ENCODE results near the gene CREB5.

Gene CREB5

DNA sequence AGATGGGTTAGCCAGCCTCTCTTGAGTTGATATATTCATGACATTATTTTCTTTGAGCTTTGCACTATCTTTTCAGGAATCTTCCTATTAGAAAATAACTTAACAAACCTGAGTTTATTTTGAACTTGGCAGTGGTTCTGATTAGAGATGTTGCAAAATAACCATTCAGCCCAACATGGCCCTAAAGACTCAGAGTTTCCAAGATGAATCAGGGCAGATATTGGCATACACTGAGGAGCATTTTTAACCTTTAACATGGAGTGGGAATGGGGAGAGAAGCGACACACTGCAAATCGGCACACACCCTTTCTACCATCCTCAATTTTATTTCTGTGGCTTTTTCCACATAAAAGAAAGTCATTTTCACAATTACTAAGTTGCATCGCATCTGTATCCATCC lies 355.0 kb downstream of the CREB5 start:
- Histone ChIP-seq H3K27me3 (ENCODE audit: insufficient read depth, poor library complexity, severe bottlenecking) (no peaks in the 10 kb centered on the region), H3K27ac (ENCODE audit: poor library complexity, severe bottlenecking) (no peak overlapping the region), H3K9me3 (ENCODE audit: severe bottlenecking) (no peaks in the 10 kb centered on the region), H3K36me3 (ENCODE audit: low read depth) (no peaks in the 10 kb centered on the region), H3K4me3 (ENCODE audit: severe bottlenecking) (no peak overlapping the region), H3K4me1 (ENCODE audit: insufficient read depth, poor library complexity, severe bottlenecking) (no peaks in the 10 kb centered on the region)
- DNase-seq (ENCODE audit: low spot score), result no peak
- no peak for ATAC-seq (ENCODE audit: low read depth)
- TF ChIP-seq, protein P1, sequence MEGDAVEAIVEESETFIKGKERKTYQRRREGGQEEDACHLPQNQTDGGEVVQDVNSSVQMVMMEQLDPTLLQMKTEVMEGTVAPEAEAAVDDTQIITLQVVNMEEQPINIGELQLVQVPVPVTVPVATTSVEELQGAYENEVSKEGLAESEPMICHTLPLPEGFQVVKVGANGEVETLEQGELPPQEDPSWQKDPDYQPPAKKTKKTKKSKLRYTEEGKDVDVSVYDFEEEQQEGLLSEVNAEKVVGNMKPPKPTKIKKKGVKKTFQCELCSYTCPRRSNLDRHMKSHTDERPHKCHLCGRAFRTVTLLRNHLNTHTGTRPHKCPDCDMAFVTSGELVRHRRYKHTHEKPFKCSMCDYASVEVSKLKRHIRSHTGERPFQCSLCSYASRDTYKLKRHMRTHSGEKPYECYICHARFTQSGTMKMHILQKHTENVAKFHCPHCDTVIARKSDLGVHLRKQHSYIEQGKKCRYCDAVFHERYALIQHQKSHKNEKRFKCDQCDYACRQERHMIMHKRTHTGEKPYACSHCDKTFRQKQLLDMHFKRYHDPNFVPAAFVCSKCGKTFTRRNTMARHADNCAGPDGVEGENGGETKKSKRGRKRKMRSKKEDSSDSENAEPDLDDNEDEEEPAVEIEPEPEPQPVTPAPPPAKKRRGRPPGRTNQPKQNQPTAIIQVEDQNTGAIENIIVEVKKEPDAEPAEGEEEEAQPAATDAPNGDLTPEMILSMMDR (IDR thresholded peaks at IDR 0.05; ENCODE audit: poor library complexity, severe bottlenecking), result no peak

DNA sequence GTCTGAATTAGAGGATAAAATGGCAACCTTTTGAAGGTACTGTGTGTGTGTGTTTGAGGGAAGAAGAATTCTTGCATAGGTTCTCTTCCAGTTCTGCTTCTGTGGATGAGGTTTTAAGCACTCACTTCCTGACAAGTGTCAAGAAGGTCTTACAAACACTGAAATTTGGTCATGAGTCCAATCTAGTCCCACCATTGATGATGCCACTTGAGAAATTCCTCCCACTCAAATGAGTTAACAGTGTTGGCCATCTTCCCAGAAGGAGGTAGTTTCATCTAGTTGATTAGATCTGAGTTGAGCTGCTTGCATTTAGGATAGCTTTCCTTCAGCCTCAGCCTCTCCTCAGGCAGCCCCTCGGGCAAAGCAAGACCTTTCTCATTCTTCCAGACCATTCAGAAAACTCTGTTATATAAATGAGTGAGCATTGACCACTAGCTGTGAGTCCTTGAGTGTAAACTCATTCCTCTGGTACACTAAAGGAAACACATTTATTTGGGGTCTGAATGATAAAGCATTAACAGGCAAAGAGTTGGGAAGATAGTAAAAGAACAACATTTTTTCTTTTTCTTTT lies 356.3 kb downstream of the CREB5 start:
- Histone ChIP-seq H3K27me3 (ENCODE audit: insufficient read depth, poor library complexity, severe bottlenecking) (no peaks in the 10 kb centered on the region), H3K36me3 (ENCODE audit: low read depth) (no peaks in the 10 kb centered on the region), H3K27ac (ENCODE audit: poor library complexity, severe bottlenecking) (no peak overlapping the region), H3K4me1 (ENCODE audit: insufficient read depth, poor library complexity, severe bottlenecking) (no peaks in the 10 kb centered on the region), H3K9me3 (ENCODE audit: severe bottlenecking) (no peaks in the 10 kb centered on the region), H3K4me3 (ENCODE audit: severe bottlenecking) (no peak overlapping the region)
- no peak for DNase-seq (ENCODE audit: low spot score)
- ATAC-seq (ENCODE audit: low read depth), result no peak
- TF ChIP-seq, protein P1 (IDR thresholded peaks at IDR 0.05; ENCODE audit: poor library complexity, severe bottlenecking), result no peak

DNA sequence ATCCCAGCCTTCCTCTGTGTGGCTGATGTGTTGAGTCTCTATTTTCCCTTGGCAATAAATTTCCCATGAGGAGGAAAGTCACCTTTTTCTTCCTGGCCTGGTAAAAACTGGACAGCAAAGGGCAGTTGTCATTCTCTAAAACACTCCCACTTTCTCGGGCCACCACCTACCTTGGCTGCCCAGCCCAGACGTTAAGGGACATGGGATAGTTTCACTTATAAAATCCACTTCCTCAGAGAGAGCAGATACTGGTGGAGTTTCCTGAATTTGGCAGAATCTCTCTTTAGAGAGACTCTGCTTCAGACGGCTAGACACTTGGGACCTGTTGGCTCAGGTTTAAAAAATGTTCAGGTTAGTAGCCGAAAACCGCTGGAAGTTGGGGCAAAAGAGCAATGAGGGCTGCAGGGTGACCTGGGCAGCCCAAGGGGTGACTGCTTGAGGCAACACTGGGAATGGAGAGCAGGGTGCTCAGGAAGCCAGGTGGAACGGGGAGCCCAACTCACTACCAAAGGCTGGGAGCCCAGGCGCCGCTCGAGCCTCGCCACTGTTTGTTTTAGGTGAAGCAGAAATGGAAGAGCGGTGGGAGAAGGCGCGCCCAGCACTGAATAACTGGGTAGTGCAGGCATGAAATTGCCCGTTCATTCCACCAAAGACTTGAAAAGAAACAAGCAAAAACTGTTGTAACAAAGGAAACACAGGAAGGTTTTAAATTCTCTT lies 359.7 kb downstream of the CREB5 start:
- ATAC-seq (ENCODE audit: low read depth) (no peak), DNase-seq (ENCODE audit: low spot score) (no peak)
- Histone ChIP-seq H3K27ac (ENCODE audit: poor library complexity, severe bottlenecking) (no peak overlapping the region), H3K4me3 (ENCODE audit: severe bottlenecking) (no peak overlapping the region), H3K9me3 (ENCODE audit: severe bottlenecking) (no peaks in the 10 kb centered on the region), H3K4me1 (ENCODE audit: insufficient read depth, poor library complexity, severe bottlenecking) (no peaks in the 10 kb centered on the region), H3K27me3 (ENCODE audit: insufficient read depth, poor library complexity, severe bottlenecking) (no peaks in the 10 kb centered on the region), H3K36me3 (ENCODE audit: low read depth) (no peaks in the 10 kb centered on the region)
- TF ChIP-seq, protein P1 (IDR thresholded peaks at IDR 0.05; ENCODE audit: poor library complexity, severe bottlenecking), result no peak

DNA sequence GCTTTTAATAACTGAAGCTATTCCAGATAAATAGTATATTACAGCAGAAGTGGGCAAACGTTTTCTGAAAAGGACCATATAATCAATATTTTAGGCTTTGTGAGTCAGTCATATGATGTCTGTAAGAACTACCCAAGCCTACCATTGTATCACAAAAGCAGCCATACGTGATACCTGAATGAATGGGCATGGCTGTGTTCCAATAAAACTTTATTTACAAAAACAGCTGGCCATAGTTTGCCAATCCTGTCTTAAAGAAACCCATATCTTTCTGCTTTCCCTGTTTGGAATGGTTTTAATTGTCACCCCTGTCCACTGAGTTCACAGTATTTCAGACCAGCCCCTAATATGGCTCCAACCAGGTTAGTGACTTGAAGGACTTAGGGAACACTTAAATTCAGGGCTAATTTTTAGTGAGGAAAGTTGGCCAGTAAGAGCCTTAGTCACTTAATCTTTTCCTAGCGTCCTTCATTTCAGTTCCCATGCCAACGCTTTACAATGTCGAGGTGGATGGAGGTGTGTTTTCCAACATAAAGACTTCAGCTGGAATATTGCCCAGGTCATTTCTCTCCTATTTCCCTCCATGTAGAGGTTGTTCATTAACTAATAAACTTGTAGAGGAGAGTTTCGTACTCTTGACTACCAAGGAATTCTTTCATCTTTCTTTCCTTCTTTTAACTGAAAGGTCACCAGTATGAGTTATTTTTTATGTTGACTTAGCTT lies 361.3 kb downstream of the CREB5 start:
- Histone ChIP-seq H3K9me3 (ENCODE audit: severe bottlenecking) (no peaks in the 10 kb centered on the region), H3K4me1 (ENCODE audit: insufficient read depth, poor library complexity, severe bottlenecking) (peaks cover 3% of the 10 kb centered on the region), H3K36me3 (ENCODE audit: low read depth) (no peaks in the 10 kb centered on the region), H3K27me3 (ENCODE audit: insufficient read depth, poor library complexity, severe bottlenecking) (no peaks in the 10 kb centered on the region), H3K4me3 (ENCODE audit: severe bottlenecking) (no peak overlapping the region), H3K27ac (ENCODE audit: poor library complexity, severe bottlenecking) (no peak overlapping the region)
- DNase-seq (ENCODE audit: low spot score) (no peak), ATAC-seq (ENCODE audit: low read depth) (no peak)
- TF ChIP-seq, protein P1 (IDR thresholded peaks at IDR 0.05; ENCODE audit: poor library complexity, severe bottlenecking), result no peak

All from RWPE2 (cell line).